Suprapubic skin (tissue), 4 donors: ENCODE data around the gene DNPH1. TPM values are rescaled to one million over a fixed set of nuclear protein-coding genes. Genes with fewer than 3 reads are reported as not detected.

Source experiments
- DNase-seq, 2 donors: peaks; one replicate each; pipeline ENCODE4 v3.0.0-alpha.2; 2019; ENCODE audit warnings: low spot score in 2 of 2
- H3K27ac ChIP-seq: fragments of 200-600 bp; sonication (generic); one replicate; pipeline ENCODE4 v1.5.1; 2019
- H3K27me3 ChIP-seq: fragments of 200-600 bp; sonication (generic); one replicate; pipeline ENCODE4 v1.5.1; 2019
- H3K36me3 ChIP-seq: fragments of 200-600 bp; sonication (generic); one replicate; pipeline ENCODE4 v1.5.1; 2019
- H3K4me1 ChIP-seq: fragments of 200-600 bp; sonication (generic); one replicate; pipeline ENCODE4 v1.5.1; 2019
- H3K4me3 ChIP-seq: fragments of 200-600 bp; sonication (generic); one replicate; pipeline ENCODE4 v1.5.1; 2019; ENCODE audit warnings: mild to moderate bottlenecking
- H3K9me3 ChIP-seq: fragments of 200-600 bp; sonication (generic); one replicate; pipeline ENCODE4 v1.5.1; 2019
- EP300 ChIP-seq: sonication (generic); formaldehyde crosslinking; IDR thresholded peaks from one replicate; pipeline ENCODE4 v1.6.1; 2017; ENCODE audit warnings: antibody characterized with exemption
- POLR2A ChIP-seq, 2 donors: fragments of 450-650 bp; IDR thresholded peaks; one replicate each; pipeline ENCODE4 v1.6.1; 2017; ENCODE audit warnings: antibody characterized with exemption in 2 of 2, mild to moderate bottlenecking in 2 of 2, moderate library complexity in 2 of 2
- POLR2AphosphoS5 ChIP-seq, 3 donors: sonication (generic); formaldehyde crosslinking; IDR thresholded peaks; one replicate each; pipeline ENCODE4 v1.6.1; 2017; ENCODE audit warnings: antibody characterized with exemption in 3 of 3
- WGBS: methylation state at CpG from one replicate; pipeline ENCODE4 v1.1.5; 2018; 5-methylcytosine and 5-hydroxymethylcytosine counted together
- total RNA-seq, 4 donors: library from RNA; depleted of rRNA; stranded (reverse); fragments of >200 nt; gene quantifications; one replicate each; pipeline ENCODE4 v1.1.0, GENCODE V29; 2016
- TF ChIP-seq, protein P1 (sequence below), 2 donors: fragments of 200-600 bp in 1 of 2; fragments of 450-650 bp in 1 of 2; sonication (generic) in 1 of 2; IDR thresholded peaks; one replicate each; pipeline ENCODE4 v1.5.1; 2016 to 2019; ENCODE audit warnings: antibody characterized with exemption in 2 of 2, mild to moderate bottlenecking in 1 of 2, moderate library complexity in 1 of 2

DNPH1 gene
- total RNA-seq, 4 donors from 2014 or later = 21.9 to 88.4 (median 74.4) TPM

GRCh38 chr6:43187821-43188220, 41.5 kb downstream of the DNPH1 start:
- no peak for DNase-seq
- Histone ChIP-seq H3K9me3 (no peaks in the 10 kb centered on the region), H3K27ac (no peak overlapping the region), H3K4me1 (peaks cover 50% of the 10 kb centered on the region), H3K27me3 (no peaks in the 10 kb centered on the region), H3K4me3 (no peak overlapping the region), H3K36me3 (peaks cover 49% of the 10 kb centered on the region)
- no peak for TF ChIP-seq POLR2AphosphoS5 (IDR thresholded peaks at IDR 0.05)
- TF ChIP-seq POLR2A (IDR thresholded peaks at IDR 0.05) = no peak
- TF ChIP-seq EP300 = no peak
- TF ChIP-seq, protein P1, sequence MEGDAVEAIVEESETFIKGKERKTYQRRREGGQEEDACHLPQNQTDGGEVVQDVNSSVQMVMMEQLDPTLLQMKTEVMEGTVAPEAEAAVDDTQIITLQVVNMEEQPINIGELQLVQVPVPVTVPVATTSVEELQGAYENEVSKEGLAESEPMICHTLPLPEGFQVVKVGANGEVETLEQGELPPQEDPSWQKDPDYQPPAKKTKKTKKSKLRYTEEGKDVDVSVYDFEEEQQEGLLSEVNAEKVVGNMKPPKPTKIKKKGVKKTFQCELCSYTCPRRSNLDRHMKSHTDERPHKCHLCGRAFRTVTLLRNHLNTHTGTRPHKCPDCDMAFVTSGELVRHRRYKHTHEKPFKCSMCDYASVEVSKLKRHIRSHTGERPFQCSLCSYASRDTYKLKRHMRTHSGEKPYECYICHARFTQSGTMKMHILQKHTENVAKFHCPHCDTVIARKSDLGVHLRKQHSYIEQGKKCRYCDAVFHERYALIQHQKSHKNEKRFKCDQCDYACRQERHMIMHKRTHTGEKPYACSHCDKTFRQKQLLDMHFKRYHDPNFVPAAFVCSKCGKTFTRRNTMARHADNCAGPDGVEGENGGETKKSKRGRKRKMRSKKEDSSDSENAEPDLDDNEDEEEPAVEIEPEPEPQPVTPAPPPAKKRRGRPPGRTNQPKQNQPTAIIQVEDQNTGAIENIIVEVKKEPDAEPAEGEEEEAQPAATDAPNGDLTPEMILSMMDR (IDR thresholded peaks at IDR 0.05) = no peak
- 99% methylated on average over 7 of the region's 7 CpGs for WGBS

DNA sequence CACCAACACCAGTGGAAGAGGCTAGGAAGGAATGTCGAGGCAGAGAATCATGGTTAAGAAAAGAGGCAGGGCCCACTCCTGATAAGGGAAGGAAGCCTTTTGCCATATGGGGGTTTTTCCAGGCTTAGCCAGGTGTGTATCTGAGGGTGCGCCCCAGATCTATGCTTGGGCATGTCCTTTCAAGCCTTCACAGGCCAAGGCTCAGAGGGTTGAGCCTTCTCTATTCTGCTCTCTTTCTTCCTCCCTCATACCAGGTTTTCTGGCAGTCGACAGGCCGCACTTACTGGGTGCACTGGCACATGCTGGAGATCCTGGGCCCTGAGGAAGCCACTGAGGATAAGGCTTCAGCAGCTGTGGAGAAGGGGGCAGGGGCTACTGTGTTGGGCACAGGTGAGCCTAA, 42.6 kb downstream of the DNPH1 start:
- Histone ChIP-seq H3K4me1 (peaks cover 62% of the 10 kb centered on the region), H3K27ac (no peak overlapping the region), H3K9me3 (no peaks in the 10 kb centered on the region), H3K36me3 (peaks cover 46% of the 10 kb centered on the region), H3K27me3 (no peaks in the 10 kb centered on the region), H3K4me3 (no peak overlapping the region)
- no peak for TF ChIP-seq POLR2AphosphoS5 (IDR thresholded peaks at IDR 0.05)
- TF ChIP-seq EP300 = no peak
- TF ChIP-seq, protein P1 (IDR thresholded peaks at IDR 0.05) = no peak
- no peak for TF ChIP-seq POLR2A (IDR thresholded peaks at IDR 0.05)
- WGBS = 74% methylated on average over 4 of the region's 4 CpGs
- peak; percentile 26 to 50 for DNase-seq

DNA sequence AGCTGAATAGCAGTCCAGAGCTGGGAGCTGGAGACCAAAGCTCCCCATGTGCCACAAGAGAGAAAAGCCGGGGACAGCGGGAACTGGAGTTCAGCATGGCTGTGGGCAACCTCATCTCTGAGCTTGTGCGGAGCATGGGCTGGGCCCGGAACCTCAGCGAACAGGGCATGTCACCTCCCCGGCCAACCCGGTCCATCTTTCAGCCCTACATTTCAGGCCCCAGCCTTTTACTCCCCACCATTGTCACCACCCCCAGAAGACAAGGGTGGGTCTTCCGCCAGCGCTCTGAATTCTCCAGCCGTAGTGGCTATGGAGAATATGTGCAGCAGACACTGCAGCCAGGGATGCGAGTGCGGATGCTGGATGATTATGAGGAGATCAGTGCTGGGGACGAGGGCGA, 43.3 kb downstream of the DNPH1 start:
- Histone ChIP-seq H3K4me3 (no peak overlapping the region), H3K27me3 (no peaks in the 10 kb centered on the region), H3K9me3 (no peaks in the 10 kb centered on the region), H3K27ac (no peak overlapping the region), H3K36me3 (peaks cover 46% of the 10 kb centered on the region), H3K4me1 (peaks cover 67% of the 10 kb centered on the region)
- WGBS = 92% methylated on average over 14 of the region's 14 CpGs
- peak in 1 of 2 donors; percentile 50 for DNase-seq
- TF ChIP-seq, protein P1 (IDR thresholded peaks at IDR 0.05) = no peak

DNA sequence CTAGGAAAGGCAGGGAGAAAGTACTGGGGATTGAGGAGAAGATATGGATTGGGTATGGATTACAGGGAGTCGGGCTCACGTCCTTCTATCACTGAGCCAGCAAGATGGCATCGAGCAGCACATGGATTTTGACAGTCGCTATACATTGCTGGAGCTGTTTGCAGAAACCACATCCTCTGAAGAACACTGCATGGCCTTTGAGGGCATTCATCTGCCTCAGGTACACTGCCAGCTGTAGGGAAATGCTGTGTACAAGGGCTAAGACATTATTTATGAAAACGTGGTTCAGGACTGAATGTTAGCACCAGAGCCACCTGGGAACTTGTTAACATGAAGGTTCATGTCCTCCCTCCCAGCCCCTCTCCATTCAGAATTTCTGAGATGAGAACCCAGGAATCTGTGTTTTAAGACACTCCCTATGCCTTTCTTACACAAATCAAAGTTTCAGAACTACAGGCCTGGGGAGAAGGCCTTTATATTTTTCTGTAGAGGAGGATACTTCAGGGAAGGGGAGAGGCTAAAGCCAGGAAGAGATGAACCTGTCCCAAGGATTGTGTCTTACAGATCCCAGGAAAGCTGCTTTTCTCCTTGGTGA, 43.8 kb downstream of the DNPH1 start:
- no peak for DNase-seq
- H3K4me1 ChIP-seq = peaks cover 67% of the 10 kb centered on the region
- no peak overlapping the region for H3K27ac ChIP-seq
- TF ChIP-seq, protein P1 (IDR thresholded peaks at IDR 0.05) = no peak
- no peak for TF ChIP-seq POLR2AphosphoS5 (IDR thresholded peaks at IDR 0.05)
- no peak for TF ChIP-seq EP300
- no peak for TF ChIP-seq POLR2A (IDR thresholded peaks at IDR 0.05)
- 74% methylated on average over 5 of the region's 5 CpGs for WGBS
- H3K36me3 ChIP-seq = peaks cover 46% of the 10 kb centered on the region
- no peak overlapping the region for H3K4me3 ChIP-seq
- no peaks in the 10 kb centered on the region for H3K9me3 ChIP-seq
- no peaks in the 10 kb centered on the region for H3K27me3 ChIP-seq

DNA sequence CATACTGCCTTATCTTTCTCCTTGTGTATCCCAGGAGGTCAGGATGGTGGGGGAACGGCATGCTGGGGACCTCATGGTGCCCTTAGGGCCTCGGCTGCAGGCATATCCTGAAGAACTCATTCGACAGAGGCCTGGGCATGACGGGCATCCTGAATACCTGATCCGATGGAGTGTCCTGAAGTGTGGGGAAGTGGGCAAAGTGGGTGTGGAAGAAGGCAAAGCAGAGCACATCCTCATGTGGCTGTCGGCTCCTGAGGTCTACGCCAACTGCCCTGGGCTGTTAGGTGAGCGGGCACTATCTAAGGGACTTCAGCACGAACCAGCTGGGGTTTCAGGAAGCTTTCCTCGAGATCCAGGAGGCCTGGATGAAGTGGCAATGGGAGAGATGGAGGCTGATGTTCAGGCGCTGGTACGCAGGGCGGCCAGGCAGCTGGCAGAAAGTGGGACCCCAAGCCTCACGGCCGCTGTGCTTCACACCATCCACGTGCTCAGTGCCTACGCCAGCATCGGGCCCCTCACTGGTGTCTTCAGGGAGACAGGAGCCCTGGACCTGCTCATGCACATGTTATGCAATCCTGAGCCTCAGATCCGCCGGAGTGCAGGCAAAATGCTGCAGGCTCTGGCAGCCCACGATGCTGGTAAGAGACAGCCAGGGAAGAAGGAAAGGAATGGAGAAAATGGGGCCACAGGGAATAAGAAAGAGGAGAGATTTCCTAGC, 44.9 kb downstream of the DNPH1 start:
- TF ChIP-seq POLR2A (IDR thresholded peaks at IDR 0.05) = no peak
- TF ChIP-seq, protein P1 (IDR thresholded peaks at IDR 0.05) = no peak
- no peak for TF ChIP-seq EP300
- no peak for TF ChIP-seq POLR2AphosphoS5 (IDR thresholded peaks at IDR 0.05)
- DNase-seq = peak in 1 of 2 donors; percentile 60
- WGBS = 75% methylated on average over 20 of the region's 21 CpGs
- Histone ChIP-seq H3K36me3 (peaks cover 47% of the 10 kb centered on the region), H3K27ac (no peak overlapping the region), H3K27me3 (no peaks in the 10 kb centered on the region), H3K9me3 (no peaks in the 10 kb centered on the region), H3K4me3 (no peak overlapping the region), H3K4me1 (peaks cover 67% of the 10 kb centered on the region)
